NCI-H146 (cell line): ENCODE data around the gene UBE2QL1.
A peak's percentile ranks its signal among the peaks of the same experiment; 100 is the strongest.

Source experiments
- DNase-seq: peaks from one replicate; lab custom pipeline; 2025; lab: John Stamatoyannopoulos, UW

UBE2QL1 gene

GRCh38 chr5:6448622-6449464 lies at the start of gene UBE2QL1:
UBE2QL1 (plus strand) TSS chr5:6448859; CDS start chr5:6448894, 35 bp downstream.
- DNase-seq = peak; percentile 70

- DNase-seq = no peak
These were observed 48.4 kb upstream of the UBE2QL1 start for GRCh38 chr5:6399980-6400910.

- peak; percentile 4 for DNase-seq
These were observed 47.2 kb upstream of the UBE2QL1 start for GRCh38 chr5:6401410-6401809.

GRCh38 chr5:6402939-6403338 lies 45.7 kb upstream of the UBE2QL1 start:
- no peak for DNase-seq

GRCh38 chr5:6403416-6403815 lies 45.2 kb upstream of the UBE2QL1 start:
- no peak for DNase-seq

- DNase-seq = no peak
These were observed 44.5 kb upstream of the UBE2QL1 start for GRCh38 chr5:6404129-6404528.

GRCh38 chr5:6405591-6405990 lies 43.1 kb upstream of the UBE2QL1 start:
- DNase-seq = no peak

- no peak for DNase-seq
These were observed 41.0 kb upstream of the UBE2QL1 start for GRCh38 chr5:6407558-6408259.

GRCh38 chr5:6408260-6408596 lies 40.4 kb upstream of the UBE2QL1 start:
- no peak for DNase-seq

- no peak for DNase-seq
These were observed 39.8 kb upstream of the UBE2QL1 start for GRCh38 chr5:6408627-6409446.

- DNase-seq = no peak
These were observed 38.2 kb upstream of the UBE2QL1 start for GRCh38 chr5:6410421-6410820.

GRCh38 chr5:6411141-6411540 lies 37.5 kb upstream of the UBE2QL1 start:
- no peak for DNase-seq

- DNase-seq = no peak
These were observed 35.8 kb upstream of the UBE2QL1 start for GRCh38 chr5:6412811-6413210.

GRCh38 chr5:6417657-6418056 lies 31.0 kb upstream of the UBE2QL1 start:
- DNase-seq = no peak

GRCh38 chr5:6418679-6419276 lies 29.9 kb upstream of the UBE2QL1 start:
- no peak for DNase-seq

GRCh38 chr5:6419340-6419852 lies 29.3 kb upstream of the UBE2QL1 start:
- DNase-seq = peak; percentile 79

- no peak for DNase-seq
These were observed 25.1 kb upstream of the UBE2QL1 start for GRCh38 chr5:6423327-6424109.

- DNase-seq = no peak
These were observed 24.5 kb upstream of the UBE2QL1 start for GRCh38 chr5:6424110-6424659.

GRCh38 chr5:6424700-6425099 lies 24.0 kb upstream of the UBE2QL1 start:
- no peak for DNase-seq

- DNase-seq = no peak
These were observed 21.0 kb upstream of the UBE2QL1 start for GRCh38 chr5:6427694-6428093.
